GM13977 (cell line): ENCODE data around the gene ANKMY1.
A peak's percentile ranks its signal among the peaks of the same experiment; 100 is the strongest.

ENCODE experiments used
- DNase-seq: peaks from one replicate; pipeline ENCODE4 v3.0.0; 2012; ENCODE audit warnings: low spot score
- in situ Hi-C: fragments of 300-500 bp; cut with MboI; formaldehyde crosslinking; loops from one replicate; pipeline ENCODE4 v1.12.0; 2022; ENCODE audit warnings: low sequenced_read_pairs, low pct_unique_long_range_greater_than_20kb, mixed read lengths, inconsistent platforms; ENCODE audit not compliant: unreplicated experiment
- TF ChIP-seq, protein P1 (sequence below): IDR thresholded peaks from 2 replicates; pipeline ENCODE4 v1.5.1; 2012; ENCODE audit warnings: mild to moderate bottlenecking, control low read depth; ENCODE audit not compliant: insufficient read depth; ENCODE audit errors: extremely low read depth, missing control alignments

The ANKMY1 gene

DNA sequence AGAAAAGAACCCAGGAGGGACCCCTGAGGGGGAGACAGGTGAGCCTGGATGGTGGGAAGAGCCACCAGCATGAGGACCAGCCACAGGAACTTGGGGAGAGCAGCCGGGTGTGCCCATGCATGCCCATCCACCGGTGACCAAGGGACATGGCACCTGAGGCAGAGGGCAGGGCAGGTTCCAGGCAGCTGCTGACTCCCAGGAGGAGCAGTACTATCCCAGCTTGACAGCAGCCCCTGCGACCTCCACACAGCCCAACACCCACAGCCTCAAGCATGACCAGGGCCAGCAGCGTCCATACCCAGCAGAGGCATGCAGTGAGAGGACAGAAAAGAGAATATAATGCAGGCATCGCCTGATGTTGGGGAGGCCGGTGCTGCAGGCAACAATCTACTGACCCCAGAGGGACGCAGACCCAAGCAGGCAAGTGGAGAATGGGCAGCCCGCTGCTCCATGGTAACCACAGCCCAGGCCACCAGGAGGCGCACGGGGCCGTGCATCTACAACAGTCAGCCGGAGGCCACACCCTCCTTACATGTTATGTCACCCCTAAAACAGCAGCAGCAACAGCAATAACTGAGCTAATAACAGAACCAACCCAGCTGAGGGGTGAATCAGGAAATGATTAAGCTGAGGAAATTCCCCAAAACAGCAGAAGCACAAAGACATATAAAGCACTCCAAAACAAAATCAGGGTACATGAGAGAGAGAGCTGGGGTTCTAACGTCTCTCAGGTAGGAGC, 44.1 kb downstream of the ANKMY1 start:
- TF ChIP-seq, protein P1, sequence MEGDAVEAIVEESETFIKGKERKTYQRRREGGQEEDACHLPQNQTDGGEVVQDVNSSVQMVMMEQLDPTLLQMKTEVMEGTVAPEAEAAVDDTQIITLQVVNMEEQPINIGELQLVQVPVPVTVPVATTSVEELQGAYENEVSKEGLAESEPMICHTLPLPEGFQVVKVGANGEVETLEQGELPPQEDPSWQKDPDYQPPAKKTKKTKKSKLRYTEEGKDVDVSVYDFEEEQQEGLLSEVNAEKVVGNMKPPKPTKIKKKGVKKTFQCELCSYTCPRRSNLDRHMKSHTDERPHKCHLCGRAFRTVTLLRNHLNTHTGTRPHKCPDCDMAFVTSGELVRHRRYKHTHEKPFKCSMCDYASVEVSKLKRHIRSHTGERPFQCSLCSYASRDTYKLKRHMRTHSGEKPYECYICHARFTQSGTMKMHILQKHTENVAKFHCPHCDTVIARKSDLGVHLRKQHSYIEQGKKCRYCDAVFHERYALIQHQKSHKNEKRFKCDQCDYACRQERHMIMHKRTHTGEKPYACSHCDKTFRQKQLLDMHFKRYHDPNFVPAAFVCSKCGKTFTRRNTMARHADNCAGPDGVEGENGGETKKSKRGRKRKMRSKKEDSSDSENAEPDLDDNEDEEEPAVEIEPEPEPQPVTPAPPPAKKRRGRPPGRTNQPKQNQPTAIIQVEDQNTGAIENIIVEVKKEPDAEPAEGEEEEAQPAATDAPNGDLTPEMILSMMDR, result peak; percentile 97
- DNase-seq, result peak; percentile 97
- in situ Hi-C loops, result loop anchor here (25.0 kb wide), 1 partner anchor 324 kb away; no protein-coding TSS in a partner anchor

DNA sequence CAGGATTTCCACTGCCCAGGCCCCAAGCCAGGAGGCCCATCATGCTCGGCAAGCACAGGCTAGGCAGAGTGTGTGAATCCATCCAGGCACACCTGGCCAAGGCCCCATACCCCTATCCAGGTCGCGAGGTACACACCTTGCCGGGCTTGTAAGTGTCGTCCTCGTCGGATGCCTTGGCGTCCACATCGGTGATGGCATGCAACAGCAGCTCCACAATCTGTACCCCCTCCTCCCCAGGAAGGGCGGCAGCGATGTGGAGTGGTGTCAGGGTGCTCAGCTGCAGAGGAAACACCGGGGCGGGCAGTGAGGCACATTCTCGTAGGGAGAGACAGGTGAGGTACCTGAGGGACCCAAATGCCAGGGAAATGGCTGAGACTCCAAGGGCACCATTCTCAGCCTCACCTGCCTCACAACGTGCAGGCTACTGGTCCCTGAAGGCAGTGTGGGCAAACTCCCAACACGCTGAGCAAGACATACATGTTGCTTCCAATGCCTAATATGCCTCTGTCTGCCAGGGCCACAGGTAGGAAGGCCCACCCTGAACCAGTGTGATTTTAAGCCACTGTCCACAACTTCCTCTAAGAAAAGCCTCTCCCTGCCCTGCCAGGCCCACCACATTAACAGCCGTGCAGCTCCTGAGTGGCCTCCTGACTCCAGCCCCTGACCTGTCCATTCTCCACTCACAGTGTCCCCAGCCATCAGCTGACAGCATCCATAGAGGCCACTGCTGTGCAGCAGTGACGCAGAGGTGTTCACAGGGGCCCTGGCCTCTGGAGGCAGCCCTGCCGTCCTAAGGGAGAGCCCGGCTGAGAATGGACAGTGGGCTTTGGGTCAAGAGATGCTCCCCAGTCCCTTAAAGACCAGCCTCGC, 44.9 kb downstream of the ANKMY1 start:
- DNase-seq, result no peak
- in situ Hi-C loops, result loop anchor here (25.0 kb wide), 1 partner anchor 324 kb away; no protein-coding TSS in a partner anchor
- TF ChIP-seq, protein P1, result no peak

DNA sequence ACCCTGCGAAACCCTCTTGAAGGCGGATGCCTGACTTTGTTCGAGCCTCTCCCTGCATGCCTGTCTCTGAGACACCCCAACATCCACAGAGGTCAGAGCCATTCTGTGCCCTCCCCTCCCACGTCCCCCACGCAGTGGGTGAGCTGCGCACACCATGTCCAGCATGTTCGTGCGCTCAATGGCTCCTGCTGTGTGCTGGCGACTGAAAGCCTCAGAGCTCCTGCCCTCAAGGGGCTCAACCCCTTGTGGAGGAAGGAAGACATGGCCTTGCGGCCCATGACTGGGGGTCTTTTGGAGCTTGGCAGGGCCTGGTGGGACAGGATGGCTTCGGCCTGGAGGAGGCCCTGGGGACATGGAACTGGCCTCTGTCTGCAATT, 45.7 kb downstream of the ANKMY1 start:
- TF ChIP-seq, protein P1, result no peak
- no peak for DNase-seq
- in situ Hi-C loops, result loop anchor here (25.0 kb wide), 1 partner anchor 325 kb away; no protein-coding TSS in a partner anchor

DNA sequence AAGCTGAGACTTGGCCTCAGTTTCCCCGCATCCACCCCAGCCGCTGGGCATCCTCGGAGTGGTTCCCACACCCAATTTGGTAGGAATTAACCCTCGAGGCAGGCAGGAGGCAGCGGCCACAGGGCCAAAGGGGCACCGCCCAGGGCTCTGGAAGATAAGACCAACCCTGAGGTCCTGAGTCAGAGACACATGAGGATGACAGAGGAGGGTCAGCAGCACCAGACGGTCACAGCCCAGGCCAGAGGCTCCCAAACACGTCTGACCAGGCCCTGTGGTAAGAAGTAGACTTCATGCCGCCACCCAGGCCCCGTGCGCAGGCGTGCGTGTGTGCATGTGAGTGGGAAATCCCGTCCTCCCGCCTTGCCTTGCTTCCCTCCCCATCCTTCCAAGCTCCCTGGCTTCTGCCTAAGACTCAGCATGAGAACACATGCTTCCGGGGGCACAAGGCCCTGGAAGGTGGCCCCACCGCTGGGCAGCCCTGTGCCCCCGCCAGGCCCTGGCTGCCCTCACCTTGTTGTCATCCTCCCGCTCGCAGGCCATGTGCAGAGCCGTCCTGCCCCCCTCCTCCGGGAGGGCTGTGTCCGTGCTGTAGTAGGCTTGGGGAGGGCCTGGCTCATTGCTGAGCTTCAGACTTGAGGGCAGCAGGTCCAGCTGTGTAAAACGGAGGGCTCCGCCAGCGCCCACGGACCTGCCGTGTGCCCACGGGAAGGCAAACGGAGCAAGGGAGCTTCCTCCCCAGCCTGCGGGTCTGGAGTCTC, 46.3 kb downstream of the ANKMY1 start:
- in situ Hi-C loops, result loop anchor here (25.0 kb wide), 1 partner anchor 326 kb away; no protein-coding TSS in a partner anchor

DNA sequence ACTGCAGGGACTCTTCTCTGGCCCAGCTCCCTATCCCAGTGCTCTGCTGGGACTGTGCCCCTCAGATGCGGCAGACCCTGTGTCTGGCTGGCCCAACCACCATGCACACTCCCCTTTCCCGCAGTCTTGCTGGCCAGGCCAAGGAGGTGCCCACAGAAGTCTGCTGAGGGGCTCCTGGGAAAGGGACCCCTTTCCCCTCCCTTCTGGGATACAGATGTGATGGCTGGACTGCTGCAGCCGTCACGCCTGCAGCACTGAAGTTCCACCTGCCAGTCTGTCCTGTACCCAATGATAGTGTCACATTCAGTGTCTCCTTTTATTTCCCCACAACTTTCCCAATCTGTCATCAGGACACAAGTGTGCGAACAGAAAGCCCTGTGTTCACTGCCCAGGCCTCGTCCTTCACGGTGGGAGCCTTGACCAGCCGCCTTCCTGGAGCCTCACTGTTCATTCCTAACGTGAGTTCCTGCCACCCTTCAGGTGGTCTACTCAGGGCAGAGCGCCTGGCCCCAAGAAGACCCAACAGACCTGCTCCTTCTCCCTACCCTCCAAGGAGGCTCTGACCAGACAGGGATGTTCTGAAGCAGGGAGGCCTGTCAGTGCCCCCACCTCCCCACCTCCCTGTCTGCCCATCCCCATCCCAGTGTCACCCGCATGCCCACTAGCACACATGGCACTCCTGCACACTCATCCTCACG, 47.1 kb downstream of the ANKMY1 start:
- no peak for DNase-seq
- TF ChIP-seq, protein P1, result no peak
- in situ Hi-C loops, result loop anchor here (25.0 kb wide), 1 partner anchor 327 kb away; no protein-coding TSS in a partner anchor

More for the DNA sequence above, 46.3 kb downstream of the ANKMY1 start:
- TF ChIP-seq, protein P1, result no peak
- DNase-seq, result no peak
